Activated T-cell treated with anti-CD3 and anti-CD28 coated beads, Interleukin-2, amount 50 U/mL, for 1 hour (primary cell): Measurements from ENCODE around the gene ZNRF4.

Experiments
- DNase-seq: peaks from one replicate; pipeline ENCODE4 v3.0.0-alpha.2; 2020

ZNRF4 gene

GRCh38 chr19:5444431-5444830 is 10.8 kb upstream of the ZNRF4 start:
- DNase-seq = no peak

- no peak for DNase-seq
Measured at GRCh38 chr19:5445071-5445470, 10.1 kb upstream of the ZNRF4 start.

GRCh38 chr19:5445561-5446055 is 9.6 kb upstream of the ZNRF4 start:
- no peak for DNase-seq

GRCh38 chr19:5447700-5448311 is 7.4 kb upstream of the ZNRF4 start:
- no peak for DNase-seq

GRCh38 chr19:5448374-5448773 is 6.8 kb upstream of the ZNRF4 start:
- no peak for DNase-seq

- DNase-seq = no peak
Measured at GRCh38 chr19:5450482-5451126, 4.6 kb upstream of the ZNRF4 start.

- no peak for DNase-seq
Measured at GRCh38 chr19:5451494-5451893, 3.7 kb upstream of the ZNRF4 start.

- no peak for DNase-seq
Measured at GRCh38 chr19:5452594-5453565, 2.3 kb upstream of the ZNRF4 start.

- DNase-seq = no peak
Measured at GRCh38 chr19:5454743-5455142, 474 bp upstream of the ZNRF4 start.

GRCh38 chr19:5456130-5456840 is 1.1 kb downstream of the ZNRF4 start:
- no peak for DNase-seq

- no peak for DNase-seq
Measured at GRCh38 chr19:5456841-5457200, 1.6 kb downstream of the ZNRF4 start.

- DNase-seq = no peak
Measured at GRCh38 chr19:5457709-5458108, 2.5 kb downstream of the ZNRF4 start.

- no peak for DNase-seq
Measured at GRCh38 chr19:5458420-5458819, 3.2 kb downstream of the ZNRF4 start.

- DNase-seq = no peak
Measured at GRCh38 chr19:5459360-5459759, 4.1 kb downstream of the ZNRF4 start.

- DNase-seq = no peak
Measured at GRCh38 chr19:5460748-5461147, 5.5 kb downstream of the ZNRF4 start.

GRCh38 chr19:5463959-5464358 is 8.7 kb downstream of the ZNRF4 start:
- DNase-seq = no peak

- no peak for DNase-seq
Measured at GRCh38 chr19:5466072-5466471, 10.9 kb downstream of the ZNRF4 start.

- no peak for DNase-seq
Measured at GRCh38 chr19:5466814-5467291, 11.6 kb downstream of the ZNRF4 start.

- DNase-seq = no peak
Measured at GRCh38 chr19:5470264-5470671, 15.1 kb downstream of the ZNRF4 start.

GRCh38 chr19:5472286-5472685 is 17.1 kb downstream of the ZNRF4 start:
- no peak for DNase-seq

- no peak for DNase-seq
Measured at GRCh38 chr19:5473646-5474045, 18.4 kb downstream of the ZNRF4 start.

- DNase-seq = no peak
Measured at GRCh38 chr19:5477451-5478215, 22.4 kb downstream of the ZNRF4 start.
